ENCODE data around the gene GRID1. TPM values are rescaled to one million over a fixed set of nuclear protein-coding genes. Genes with fewer than 3 reads are reported as not detected.

Gene GRID1
- total RNA-seq, 1 donor from 2014 or later, result 1.4 TPM

- no peak for DNase-seq
Observed at GRCh38 chr10:86209726-86210125, 156.9 kb downstream of the GRID1 start.

DNA sequence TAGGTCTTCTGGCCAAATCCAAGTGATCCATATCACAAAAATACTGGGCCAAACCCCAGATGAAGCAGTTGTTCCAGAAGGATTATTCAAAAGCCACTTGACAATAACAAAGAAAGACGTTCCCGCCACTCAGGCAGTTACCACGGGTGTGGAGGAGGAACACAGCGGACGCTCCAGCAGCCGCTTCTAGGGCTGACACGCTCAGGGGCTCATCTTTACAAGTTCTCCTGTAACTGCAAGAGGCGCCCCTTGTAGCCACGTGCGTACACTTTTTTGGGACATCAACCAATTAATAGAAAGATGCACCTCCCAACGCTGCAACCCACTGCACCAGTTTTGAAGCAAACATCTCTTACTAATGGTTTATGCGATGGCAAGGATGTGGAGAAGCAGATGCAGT lies 159.4 kb downstream of the GRID1 start:
- DNase-seq, result no peak

- DNase-seq, result no peak
Observed at GRCh38 chr10:86206240-86206579, 160.4 kb downstream of the GRID1 start.

DNA sequence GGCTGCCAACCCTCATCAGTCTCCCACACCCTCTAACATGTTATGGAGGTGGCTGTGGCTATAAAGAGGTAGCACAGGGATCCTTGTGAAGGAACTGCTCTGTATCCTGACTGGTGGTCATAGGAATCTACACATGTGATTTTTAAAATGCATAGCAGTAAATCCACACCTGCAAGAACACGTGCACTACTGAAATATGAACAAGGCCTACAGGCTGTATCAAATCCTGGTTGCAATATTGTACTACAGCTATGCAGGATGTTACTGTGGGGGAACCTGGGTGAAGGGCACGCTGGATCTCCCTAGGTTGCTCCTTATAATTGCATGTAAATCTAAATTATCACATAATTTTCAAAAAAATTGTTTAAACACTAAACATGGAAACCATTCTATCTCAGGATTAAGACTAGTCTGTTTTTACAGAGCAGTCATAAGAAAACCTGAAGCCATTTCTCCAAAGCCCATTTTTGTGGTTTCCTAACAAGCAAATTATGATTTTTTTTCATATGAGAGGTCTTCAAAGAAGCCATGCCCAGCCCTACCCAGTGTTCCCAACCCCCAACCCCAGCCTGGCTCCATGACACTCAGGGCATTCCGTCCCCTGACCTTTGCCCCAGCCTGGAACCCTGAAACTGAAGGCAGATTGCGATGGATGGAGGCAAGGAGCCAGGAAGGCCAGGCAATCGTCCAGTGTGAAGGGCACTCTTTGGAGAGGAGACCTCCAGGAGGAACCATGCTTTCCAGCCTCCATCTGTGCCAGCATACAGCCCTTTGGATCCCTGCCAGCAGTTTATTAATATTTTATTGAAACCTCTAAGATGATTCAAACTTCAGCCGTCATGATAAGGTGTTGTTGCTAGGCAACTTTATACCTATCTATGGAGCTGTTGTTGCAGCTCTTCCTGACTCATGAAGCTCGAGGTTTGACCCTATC lies 161.0 kb downstream of the GRID1 start:
- DNase-seq, result no peak

- no peak for DNase-seq
Observed at GRCh38 chr10:86204421-86205305, 161.9 kb downstream of the GRID1 start.

DNA sequence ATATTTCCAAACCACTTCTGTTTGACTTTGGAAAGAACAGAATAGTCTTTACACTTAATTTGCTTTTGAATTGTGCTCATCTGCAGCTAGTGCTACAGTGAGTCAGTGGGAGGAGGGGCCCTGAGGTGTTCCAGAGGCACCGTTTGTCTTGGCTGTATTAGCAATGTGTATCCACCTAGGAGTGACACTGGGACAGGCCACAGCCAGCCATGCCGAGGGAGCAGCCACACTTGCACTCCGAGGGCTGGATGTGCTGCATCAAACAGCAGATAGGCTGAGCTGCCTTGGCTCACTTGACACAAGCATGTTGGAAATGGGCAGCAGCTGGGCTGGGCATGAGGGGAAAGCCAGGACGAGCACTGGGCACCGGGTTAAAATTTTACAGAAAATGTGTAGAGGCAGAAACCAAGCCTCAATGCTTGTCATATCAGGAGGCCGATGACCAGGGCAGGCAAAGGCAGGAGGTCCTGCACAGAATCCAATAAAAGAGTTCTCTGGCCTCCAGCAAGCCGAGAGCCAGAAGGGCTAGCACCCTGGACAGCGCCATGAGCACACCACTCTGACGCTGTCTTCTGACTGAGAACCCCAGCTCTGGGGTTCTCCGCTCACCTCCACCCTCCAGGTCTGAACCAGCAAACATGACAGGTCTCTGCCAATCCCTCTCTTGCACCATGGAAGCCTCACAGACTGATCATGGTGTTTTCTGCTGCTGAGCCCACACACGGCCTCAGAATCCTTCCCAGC lies 163.3 kb downstream of the GRID1 start:
- peak; percentile 69 for DNase-seq

- DNase-seq, result no peak
Observed at GRCh38 chr10:86202226-86202735, 164.3 kb downstream of the GRID1 start.

GRCh38 chr10:86200867-86201266 lies 165.7 kb downstream of the GRID1 start:
- DNase-seq, result no peak

DNA sequence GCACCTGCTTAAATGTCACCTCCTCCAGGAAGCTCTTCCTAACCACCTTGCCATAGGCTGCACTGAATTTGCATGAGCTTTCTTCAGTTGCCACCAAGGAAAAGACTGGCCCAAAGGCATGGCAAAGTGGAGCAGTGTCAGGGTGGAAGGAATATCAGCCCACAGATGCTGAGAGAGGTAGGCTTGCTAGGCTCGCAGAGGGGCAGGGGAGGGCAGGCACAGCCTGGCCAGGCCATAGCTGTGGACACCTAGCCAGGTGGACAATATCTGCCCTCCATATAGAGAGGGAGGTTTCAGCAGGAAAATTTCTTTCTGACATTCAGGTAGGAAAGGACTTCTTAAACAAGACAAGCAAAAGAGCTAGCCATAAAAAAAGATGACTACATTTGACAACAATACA lies 166.3 kb downstream of the GRID1 start:
- DNase-seq, result no peak

DNA sequence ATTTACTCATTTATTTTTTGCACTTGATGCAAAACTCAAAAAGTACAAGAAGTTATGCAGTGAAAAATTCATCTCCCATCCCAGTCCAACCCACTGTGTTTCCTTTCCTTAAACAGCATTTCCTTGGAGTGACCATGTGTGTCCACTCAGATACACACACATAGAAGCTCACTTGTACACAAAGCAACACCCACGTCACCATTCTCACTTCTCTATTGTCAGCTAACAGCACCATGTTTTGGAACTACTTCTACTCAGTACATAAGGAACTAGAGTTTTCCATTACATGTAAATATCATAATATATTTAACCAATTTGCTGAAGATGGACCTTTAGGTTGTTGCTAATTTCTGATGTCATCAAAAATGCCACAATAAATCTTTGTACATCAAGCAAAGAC lies 167.6 kb downstream of the GRID1 start:
- DNase-seq, result no peak

DNA sequence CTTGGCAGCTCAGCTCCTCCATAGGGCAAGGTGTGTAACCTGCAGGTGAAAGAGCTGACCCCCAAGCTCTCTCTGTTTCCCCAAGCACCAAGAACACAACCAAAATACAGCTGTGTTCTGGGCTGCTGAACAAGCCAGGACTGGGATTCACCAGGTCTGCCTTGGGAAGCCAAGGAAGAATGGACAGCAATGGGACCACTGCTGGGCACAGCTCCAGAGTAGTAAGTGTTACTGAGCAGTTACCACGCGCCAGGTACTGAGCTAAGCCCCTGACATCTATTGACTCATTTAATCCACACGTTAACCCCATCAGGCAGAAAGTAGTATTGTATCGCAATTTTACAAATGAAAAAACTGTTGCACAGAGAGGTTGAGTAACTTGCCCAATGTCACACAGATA lies 168.3 kb downstream of the GRID1 start:
- no peak for DNase-seq

DNA sequence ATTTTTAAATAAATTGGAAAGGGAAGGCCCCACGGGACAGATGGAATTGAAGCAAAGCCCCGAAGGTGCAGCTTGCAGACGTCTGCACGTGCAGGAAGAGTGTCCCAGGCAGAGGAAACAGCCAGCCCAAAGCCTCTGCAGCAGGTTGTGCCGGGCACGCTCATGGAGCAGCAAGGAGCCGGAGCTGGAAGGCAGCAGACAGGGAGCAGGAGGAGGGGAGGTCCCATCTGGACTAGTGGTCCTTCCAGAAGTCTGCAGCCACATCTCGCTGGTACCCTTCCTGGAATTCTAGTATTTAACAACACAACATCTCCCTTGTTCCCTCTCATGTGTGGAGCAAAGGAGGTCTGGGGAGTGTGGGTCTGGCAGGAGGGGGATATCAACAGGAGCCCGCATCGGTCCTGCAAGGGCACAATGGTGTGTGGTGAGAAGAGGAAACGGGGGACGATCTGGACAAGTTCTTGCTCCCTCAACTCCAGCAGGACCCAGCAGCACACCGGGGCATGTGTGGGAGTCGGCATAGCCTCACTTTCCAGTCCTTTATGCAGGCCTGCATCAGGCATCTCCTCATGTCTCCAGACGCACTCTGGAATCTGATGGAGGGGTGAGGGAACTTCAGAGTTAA lies 169.3 kb downstream of the GRID1 start:
- no peak for DNase-seq

GRCh38 chr10:86195521-86196157 lies 171.0 kb downstream of the GRID1 start:
- DNase-seq, result no peak

DNA sequence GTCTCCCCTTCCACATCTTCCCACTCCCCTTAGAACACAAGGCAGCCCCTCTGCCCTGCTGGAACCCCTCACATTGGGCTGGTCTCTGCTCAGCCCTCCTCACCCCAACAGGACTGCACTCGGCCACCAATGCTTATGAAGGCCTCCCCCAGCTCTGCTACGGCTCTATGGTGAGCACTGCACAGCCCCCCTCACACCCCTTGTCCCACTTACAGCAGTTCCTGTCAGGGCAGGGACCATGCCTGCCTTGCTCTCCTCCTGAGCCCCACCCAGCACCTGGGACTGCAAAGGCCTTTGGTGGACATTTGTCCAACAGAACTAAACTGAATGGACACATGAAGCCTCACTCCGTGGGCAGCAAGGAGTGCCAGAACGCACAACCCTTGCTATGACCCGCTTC lies 171.9 kb downstream of the GRID1 start:
- no peak for DNase-seq

- no peak for DNase-seq
Observed at GRCh38 chr10:86193841-86194240, 172.8 kb downstream of the GRID1 start.

GRCh38 chr10:86192691-86193090 lies 173.9 kb downstream of the GRID1 start:
- no peak for DNase-seq

DNA sequence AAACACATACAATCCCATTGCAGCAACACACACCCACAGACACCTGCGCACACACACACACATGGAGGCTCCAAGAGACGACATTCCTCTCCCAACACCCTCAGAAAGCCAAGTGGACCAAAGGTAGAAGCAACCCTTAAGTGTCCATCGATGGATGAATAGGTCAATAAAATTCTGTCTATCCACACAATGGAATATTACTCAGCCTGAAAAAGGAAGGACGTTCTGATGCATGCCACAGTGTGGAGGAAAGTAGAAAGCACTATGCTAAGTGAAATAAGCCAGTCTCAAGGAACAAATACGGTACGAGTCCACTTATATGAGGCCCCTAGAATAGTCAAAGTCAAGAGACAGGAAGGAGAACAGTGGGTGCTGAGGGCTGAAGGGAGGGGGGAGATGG lies 174.4 kb downstream of the GRID1 start:
- DNase-seq, result no peak

- DNase-seq, result no peak
Observed at GRCh38 chr10:86191686-86192085, 174.9 kb downstream of the GRID1 start.

DNA sequence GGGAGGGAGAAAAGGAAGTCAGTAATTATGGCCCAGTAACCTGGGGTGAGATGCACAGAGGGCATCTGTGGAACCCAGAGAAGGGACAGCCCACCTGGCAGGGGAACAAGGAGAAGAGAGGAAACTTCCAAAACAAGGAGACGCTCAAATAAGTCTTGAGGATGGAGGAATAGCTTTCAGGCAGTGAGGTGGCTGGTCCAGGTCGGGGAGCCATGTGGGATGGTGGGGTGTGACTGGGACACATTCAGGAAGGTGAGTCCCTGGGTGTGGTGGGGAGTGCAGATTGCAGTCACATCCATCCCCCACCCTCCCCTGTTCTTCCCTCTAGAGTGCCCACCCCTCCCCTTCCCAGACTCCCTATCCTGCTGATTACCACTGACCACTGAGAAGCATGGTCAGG lies 175.4 kb downstream of the GRID1 start:
- no peak for DNase-seq

- no peak for DNase-seq
Observed at GRCh38 chr10:86190291-86190690, 176.3 kb downstream of the GRID1 start.

DNA sequence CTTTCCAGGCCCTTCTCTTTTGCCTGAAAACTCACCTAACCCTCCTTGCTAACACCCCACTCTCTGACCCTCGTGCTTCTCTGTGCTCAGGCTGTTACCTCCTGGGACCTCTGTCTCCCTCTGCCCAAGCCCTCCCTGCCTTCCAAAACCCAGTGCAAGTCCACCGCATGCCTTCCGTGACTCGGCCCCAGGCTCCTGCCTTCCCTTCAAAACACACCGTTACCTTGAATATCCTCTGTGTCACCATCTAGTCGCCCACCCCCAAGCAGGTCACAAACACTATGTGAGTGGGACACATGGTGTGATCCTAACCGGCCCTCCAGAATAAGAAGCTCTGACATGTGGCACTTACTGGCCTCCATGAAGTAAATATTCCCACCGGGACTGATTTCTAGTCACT lies 176.7 kb downstream of the GRID1 start:
- DNase-seq, result no peak
